Omental fat pad (tissue), 4 donors: ENCODE measurements around the gene ERI3. TPM values are rescaled to one million over a fixed set of nuclear protein-coding genes. Genes with fewer than 3 reads are reported as not detected.

ENCODE experiments used
- ATAC-seq: fragments of 150-250 bp; one replicate; pipeline ENCODE4 v1.9.1; 2016; ENCODE audit warnings: mild to moderate bottlenecking, moderate library complexity; ENCODE audit not compliant: low FRiP score
- DNase-seq: peaks from one replicate; pipeline ENCODE4 v3.0.0-alpha.2; 2019; ENCODE audit warnings: low spot score
- CTCF ChIP-seq, 3 donors: fragments of 450-650 bp; IDR thresholded peaks; one replicate each; pipeline ENCODE4 v1.5.1; 2016 to 2017; ENCODE audit warnings: antibody characterized with exemption in 3 of 3, mild to moderate bottlenecking in 3 of 3, moderate library complexity in 2 of 3
- small RNA-seq: library from RNA; depleted of rRNA; stranded (forward); fragments of <200 nt; gene quantifications from one replicate; pipeline ENCODE3, GENCODE V24; 2016
- total RNA-seq, 4 donors: library from RNA; depleted of rRNA; stranded (reverse); fragments of >200 nt; gene quantifications; one replicate each; pipeline ENCODE4 v1.1.0, GENCODE V29; 2016

Gene ERI3
- total RNA-seq, 4 donors from 2014 or later, result 27.6 to 36.3 (median 31.2) TPM

DNA sequence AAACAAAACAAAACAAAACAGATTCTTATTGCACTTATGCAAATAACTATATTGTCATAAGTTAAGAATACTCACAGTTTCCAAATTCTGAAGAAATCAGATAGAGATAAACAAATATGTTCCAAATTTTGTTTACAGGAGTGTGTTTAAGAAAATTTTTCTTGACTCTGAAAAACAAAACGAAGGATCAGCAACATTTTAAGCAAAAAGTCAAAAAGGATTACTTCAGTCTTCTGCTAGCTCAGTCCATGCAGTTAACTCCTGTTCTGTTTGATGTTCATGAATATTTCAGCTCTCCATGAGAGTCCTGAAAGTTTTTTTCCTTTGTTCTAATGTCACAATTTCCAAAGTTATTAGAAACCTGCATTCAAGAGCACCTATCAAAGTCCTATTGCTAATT, 180.4 kb downstream of the ERI3 start:
- no peak for TF ChIP-seq CTCF (IDR thresholded peaks at IDR 0.05)
- DNase-seq (no peak), ATAC-seq (no peak)

Small RNA genes within 50 kb of the gene (small RNA-seq; reads per million reads assigned to genes)
- gene AL035417.1, result not detected
- not detected for gene RNU6-369P

Other genes with a start within 250 kb of the ERI3 start
- gene KLF17, start 236.4 kb downstream of the ERI3 start, total RNA-seq, result under 1 TPM in 1 of 4 donors, not detected in 3; 0.24 TPM
- not detected for gene KLF18, start 213.6 kb downstream of the ERI3 start, total RNA-seq
- gene DMAP1, start 141.8 kb downstream of the ERI3 start, total RNA-seq, result 10 to 100 TPM; 23.2 to 43.5 (median 27.9) TPM
- gene RNF220, start 50.0 kb upstream of the ERI3 start, total RNA-seq, result 10 to 100 TPM; 54.2 to 94.0 (median 88.8) TPM